HG03039 (cell line): ENCODE data around the gene THOC1.

ENCODE experiments used
- ATAC-seq: cut with Tn5 transposase; IDR thresholded peaks from one replicate; pipeline ENCODE4 v1.9.1; 2021; ENCODE audit warnings: mild to moderate bottlenecking, moderate library complexity; ENCODE audit not compliant: unreplicated experiment

The THOC1 gene

GRCh38 chr18:215448-216010, 52.3 kb downstream of the THOC1 start:
- no peak for ATAC-seq

GRCh38 chr18:213966-214365, 53.9 kb downstream of the THOC1 start:
- ATAC-seq = no peak

- ATAC-seq = no peak
Measured at GRCh38 chr18:213505-213904, 54.3 kb downstream of the THOC1 start.

- ATAC-seq = no peak
Measured at GRCh38 chr18:212780-213179, 55.1 kb downstream of the THOC1 start.

- no peak for ATAC-seq
Measured at GRCh38 chr18:211582-211981, 56.3 kb downstream of the THOC1 start.

GRCh38 chr18:210733-211132, 57.1 kb downstream of the THOC1 start:
- ATAC-seq = no peak

GRCh38 chr18:210075-210474, 57.8 kb downstream of the THOC1 start:
- no peak for ATAC-seq

GRCh38 chr18:199768-200167, 68.1 kb downstream of the THOC1 start:
- ATAC-seq = no peak

- ATAC-seq = no peak
Measured at GRCh38 chr18:199214-199613, 68.6 kb downstream of the THOC1 start.

- no peak for ATAC-seq
Measured at GRCh38 chr18:195651-196050, 72.2 kb downstream of the THOC1 start.

GRCh38 chr18:192801-193200, 75.0 kb downstream of the THOC1 start:
- ATAC-seq = no peak

- ATAC-seq = no peak
Measured at GRCh38 chr18:191725-192124, 76.1 kb downstream of the THOC1 start.

GRCh38 chr18:189254-189653, 78.6 kb downstream of the THOC1 start:
- ATAC-seq = no peak

GRCh38 chr18:183769-184168, 84.1 kb downstream of the THOC1 start:
- ATAC-seq = no peak

GRCh38 chr18:181711-182110, 86.1 kb downstream of the THOC1 start:
- ATAC-seq = no peak

- no peak for ATAC-seq
Measured at GRCh38 chr18:179499-179898, 88.3 kb downstream of the THOC1 start.

GRCh38 chr18:172361-172760, 95.5 kb downstream of the THOC1 start:
- no peak for ATAC-seq
